HG02981 (cell line): ENCODE results near the gene ZDHHC24.

ENCODE experiments used
- ATAC-seq: cut with Tn5 transposase; IDR thresholded peaks from one replicate; pipeline ENCODE4 v1.9.1; 2021; ENCODE audit warnings: mild to moderate bottlenecking, moderate library complexity; ENCODE audit not compliant: unreplicated experiment

ZDHHC24 gene

DNA sequence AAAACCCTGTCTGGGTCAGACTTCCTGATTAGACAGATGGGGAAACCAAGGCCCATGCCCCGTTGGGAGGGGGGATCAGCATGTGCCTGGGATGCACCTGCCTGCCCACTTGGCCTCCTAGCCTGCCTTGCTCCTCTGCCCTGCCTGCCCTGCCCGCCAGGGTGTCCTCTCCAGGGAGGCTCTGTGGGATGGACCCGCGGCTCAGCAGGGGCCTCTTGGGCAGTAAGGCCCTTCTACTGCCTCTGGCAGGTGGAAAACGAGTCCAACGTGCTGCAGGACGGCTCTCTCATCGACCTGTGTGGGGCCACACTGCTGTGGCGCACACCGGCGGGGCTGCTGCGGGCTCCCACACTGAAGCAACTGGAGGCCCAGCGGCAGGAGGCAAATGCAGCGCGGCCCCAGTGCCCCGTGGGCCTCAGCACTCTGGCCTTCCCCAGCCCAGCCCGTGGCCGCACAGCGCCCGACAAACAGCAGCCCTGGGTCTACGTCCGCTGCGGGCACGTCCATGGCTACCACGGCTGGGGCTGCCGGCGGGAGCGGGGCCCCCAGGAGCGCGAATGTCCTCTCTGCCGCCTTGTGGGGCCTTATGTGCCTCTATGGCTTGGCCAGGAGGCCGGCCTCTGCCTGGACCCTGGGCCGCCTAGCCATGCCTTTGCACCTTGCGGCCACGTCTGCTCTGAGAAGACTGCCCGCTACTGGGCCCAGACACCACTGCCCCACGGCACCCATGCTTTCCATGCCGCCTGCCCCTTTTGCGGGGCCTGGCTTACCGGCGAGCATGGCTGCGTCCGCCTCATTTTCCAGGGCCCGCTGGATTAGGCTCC, 70.3 kb downstream of the ZDHHC24 start:
- ATAC-seq, result no peak

DNA sequence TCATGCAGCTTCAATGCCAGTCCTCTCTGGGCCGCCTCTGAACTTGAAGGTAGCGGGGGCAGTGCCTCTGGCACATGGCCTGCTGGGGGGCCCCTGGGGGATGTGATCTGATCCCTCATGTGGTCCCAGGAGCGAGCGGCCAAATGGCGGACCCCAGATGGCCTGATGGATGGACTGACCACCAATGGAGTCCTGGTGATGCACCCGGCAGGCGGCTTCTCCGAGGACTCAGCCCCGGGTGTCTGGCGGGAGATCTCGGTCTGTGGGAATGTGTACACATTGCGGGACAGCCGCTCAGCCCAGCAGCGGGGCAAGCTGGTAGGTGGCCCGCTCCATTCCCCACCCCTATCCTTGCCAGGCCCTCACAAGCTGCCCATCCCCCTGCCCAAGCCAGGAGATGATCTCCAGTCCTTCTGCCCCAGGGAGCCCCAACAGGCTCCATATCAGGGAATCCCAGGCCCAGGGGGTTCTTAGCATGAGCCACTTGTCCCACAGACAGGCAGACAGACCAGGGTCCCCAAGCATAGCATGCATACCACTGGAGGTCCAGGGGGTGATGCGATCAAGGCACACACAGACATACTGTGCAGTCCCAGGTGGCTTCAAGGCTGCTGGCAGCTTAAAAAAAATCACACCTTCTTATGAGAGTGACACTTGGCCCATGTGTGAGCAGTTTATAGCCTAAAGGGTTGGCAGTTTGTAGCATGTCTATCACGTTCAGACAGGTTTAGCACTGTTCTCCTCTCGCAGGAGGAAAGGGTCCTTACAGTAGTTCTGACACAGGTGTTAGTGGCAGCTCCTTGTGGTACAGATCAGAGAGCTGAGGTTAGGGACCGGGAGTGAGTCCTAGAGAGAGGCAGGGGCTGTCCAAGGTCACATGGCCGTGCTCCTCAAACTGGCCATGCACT, 72.0 kb downstream of the ZDHHC24 start:
- ATAC-seq, result no peak

DNA sequence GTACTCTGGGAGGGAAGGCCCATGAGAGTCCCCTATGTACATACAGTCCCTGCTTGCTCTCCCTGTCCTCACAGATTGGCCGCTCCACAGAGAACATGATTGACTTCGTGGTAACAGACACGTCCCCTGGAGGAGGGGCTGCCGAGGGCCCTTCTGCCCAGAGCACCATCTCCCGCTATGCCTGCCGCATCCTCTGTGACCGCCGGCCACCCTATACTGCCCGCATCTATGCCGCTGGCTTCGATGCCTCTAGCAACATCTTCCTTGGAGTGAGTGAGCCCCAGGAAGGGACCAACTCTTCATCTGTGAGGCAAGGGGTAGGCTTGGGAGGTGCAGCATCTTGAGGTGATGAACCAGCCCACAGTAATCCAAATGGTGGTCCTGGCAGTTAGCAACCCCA, 72.7 kb downstream of the ZDHHC24 start:
- ATAC-seq, result no peak

DNA sequence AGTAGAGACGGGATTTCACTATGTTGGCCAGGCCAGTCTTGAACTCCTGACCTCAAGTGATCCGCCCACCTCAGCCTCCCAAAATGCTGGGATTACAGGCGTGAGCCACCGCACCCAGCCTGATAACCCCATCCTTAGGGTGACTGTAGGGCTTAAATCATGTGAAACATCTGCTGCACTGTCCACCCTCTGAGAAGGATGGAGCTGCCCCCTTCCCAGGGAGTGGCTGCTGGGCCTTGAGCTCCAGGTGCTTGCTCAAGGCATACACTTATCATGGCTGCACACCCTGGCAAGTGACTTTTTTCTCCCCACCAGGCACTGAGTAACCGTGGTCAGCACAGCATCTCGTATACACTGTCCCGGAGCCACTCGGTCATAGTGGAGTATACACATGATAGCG, 73.8 kb downstream of the ZDHHC24 start:
- no peak for ATAC-seq

DNA sequence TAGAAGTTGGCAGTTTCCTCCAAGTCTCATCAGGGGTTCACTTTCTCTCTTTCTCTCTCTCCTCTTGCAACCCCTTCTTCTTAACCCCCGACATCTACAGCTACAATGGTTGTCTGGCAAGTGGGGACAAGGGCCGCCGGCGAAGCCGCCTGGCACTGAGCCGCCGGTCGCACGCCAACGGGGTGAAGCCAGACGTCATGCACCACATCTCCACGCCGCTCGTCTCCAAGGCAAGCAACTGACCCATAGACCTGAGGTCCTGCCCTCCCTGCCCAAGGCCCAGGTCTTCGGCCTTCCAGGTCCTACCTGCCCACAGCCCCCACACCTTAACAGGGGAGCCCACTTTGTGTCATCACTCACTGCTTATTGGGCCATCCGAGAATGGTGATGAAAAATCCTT, 74.7 kb downstream of the ZDHHC24 start:
- ATAC-seq, result no peak
